Upper lobe of left lung (tissue), 4 donors: ENCODE data around the gene ATXN1.

ENCODE experiments used
- CTCF ChIP-seq, 6 experiments: fragments of 450-650 bp in 4 of 6; fragments of 200-600 bp in 2 of 6; sonication (generic) in 2 of 6; IDR thresholded peaks; one replicate each; pipeline ENCODE4 v1.5.1; 2016 to 2019; ENCODE audit warnings: antibody characterized with exemption in 6 of 6
- POLR2AphosphoS5 ChIP-seq, 2 donors: sonication (generic); formaldehyde crosslinking; IDR thresholded peaks; one replicate each; pipeline ENCODE4 v1.5.1; 2017; ENCODE audit warnings: antibody characterized with exemption in 2 of 2

GRCh38 chr6:16503241-16503775 is 258.0 kb downstream of the ATXN1 start:
- no peak for TF ChIP-seq CTCF (IDR thresholded peaks at IDR 0.05)
- TF ChIP-seq POLR2AphosphoS5 (IDR thresholded peaks at IDR 0.05) = no peak
